GM21423 (cell line): ENCODE measurements around the gene SYCN.
"Not testable (repeated sequence)": the region's sequence is repeated elsewhere in the genome, so short reads cannot be mapped to it uniquely, and the experiment has no call there.

Experiments used
- ATAC-seq: cut with Tn5 transposase; IDR thresholded peaks from one replicate; pipeline ENCODE4 v1.9.1; 2021; ENCODE audit warnings: mild to moderate bottlenecking, moderate library complexity; ENCODE audit not compliant: unreplicated experiment

The SYCN gene

DNA sequence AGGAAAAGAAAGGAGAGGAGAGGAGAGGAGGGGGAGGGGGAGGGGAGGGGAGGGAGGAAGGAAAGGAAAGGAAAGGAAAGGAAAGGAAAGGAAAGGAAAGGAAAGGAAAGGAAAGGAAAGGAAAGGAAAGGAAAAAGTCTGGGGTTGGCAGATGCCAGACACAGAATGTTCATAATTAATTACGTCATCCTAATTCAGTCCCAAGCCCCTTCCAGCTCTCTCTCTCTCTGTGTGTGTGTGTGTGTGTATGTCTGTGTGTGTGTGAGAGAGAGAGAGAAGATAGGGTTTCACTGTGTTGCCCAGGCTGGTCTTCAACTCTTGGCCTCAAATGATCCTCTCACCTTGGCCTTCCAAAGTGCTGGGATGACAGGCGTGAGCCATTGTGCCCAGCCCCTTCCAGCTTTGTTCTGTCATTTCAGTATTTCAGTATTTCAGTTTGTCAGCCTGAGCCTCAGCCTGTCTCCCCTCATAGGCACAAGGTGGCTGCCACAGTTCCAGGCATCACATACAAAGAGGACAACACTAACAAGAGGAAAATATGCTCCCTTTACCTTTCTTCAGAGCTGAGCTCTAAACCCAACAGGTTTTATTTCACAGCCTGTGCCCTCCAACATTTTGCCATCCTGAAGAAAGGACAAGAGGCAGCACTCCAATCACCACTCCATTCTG, 26.2 kb upstream of the SYCN start:
- ATAC-seq, result no peak

- no peak for ATAC-seq
These were observed 20.8 kb upstream of the SYCN start for GRCh38 chr19:39224910-39225309.

- ATAC-seq, result no peak
These were observed 19.7 kb upstream of the SYCN start for GRCh38 chr19:39223703-39224279.

- not testable (repeated sequence) for ATAC-seq
These were observed 15.0 kb upstream of the SYCN start for GRCh38 chr19:39219108-39219507.

- ATAC-seq, result no peak
These were observed 14.4 kb upstream of the SYCN start for GRCh38 chr19:39218230-39219007.

DNA sequence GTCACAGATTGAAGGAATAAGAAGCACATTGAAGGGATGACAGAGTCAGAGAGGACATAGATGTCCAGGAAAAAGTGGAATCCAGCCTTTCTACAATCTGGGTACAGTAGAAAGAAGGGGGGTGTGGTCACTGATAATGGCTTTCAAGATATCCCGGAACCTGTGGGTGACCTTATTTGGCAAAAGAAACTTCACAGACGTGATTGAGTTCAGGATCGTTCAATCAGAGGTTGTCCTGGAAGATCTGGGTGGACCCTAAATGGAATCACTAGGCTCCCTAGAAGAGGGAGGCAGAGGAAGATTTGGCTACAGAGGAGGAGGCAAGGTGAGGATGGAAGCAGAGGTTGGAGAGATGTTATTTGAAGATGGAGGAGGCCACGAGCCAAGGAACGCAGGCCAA, 13.0 kb upstream of the SYCN start:
- ATAC-seq, result no peak

DNA sequence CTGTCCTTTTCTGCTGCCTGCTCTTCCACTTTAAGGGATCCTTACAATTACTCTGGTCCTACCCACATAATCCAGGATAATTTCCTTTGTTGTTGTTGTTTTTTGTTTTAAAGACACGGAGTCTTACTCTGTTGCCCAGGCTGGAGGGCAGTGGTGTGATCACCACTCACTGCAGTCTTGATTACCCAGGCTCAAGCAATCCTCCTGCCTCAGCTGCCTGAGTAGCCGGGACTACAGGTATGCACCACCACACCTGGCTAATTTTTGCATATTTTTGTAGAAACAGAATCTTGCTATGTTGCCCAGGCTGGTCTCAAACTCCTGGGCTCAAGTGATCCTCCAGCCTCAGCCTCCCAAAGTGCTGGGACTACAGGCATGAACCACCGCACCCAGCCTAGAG, 11.3 kb upstream of the SYCN start:
- not testable (repeated sequence) for ATAC-seq

DNA sequence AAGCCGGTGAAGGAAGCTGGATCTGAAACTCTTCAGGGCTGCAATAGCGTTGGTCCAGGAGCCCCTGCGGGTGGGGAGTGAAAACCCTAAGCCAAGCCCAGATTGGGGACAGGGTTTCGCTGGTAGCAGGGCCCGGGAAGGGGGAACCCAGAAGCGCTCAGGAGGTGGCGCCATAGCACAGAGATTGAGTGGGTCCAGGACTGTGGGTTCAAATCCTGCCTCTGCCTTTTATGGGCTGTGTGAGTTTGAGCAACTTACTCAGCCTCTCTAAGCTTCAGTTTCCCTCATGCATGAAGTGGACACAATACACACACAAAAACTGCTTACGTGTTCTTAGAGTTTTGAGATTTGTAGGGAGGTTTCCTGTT, 8.3 kb upstream of the SYCN start:
- ATAC-seq, result no peak

DNA sequence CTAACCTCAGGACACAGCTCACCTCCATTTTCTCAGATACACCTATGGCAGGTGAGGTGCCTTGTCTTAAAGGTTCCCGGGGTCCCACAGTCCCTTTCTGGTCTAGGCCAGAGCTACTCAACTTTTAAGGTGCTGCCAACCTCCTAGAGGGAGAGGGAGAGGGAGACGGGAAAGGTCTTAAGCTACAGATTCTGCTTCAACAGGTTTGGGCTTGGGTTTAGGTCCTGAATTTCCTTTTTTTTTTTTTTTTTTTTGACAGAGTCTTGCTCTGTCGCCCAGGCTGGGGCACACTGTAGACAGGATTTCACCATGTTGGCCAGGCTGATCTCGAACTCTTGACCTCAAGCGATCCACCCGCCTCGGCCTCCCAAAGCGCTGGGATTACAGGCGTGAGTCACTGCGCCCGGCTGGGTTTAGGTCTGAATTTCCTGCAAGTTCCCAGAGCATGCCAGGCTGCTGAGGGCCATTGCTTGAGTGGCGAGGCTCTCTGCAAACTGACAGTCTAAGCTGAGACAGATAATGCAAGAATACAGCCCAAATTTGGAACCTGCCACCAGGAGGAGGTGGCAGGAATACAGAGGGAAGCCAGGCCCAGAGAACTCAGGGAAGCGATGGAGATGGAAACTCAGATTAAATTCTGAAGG, 7.8 kb upstream of the SYCN start:
- no peak for ATAC-seq

GRCh38 chr19:39209196-39209595, 5.1 kb upstream of the SYCN start:
- no peak for ATAC-seq

GRCh38 chr19:39208175-39208795, 4.2 kb upstream of the SYCN start:
- ATAC-seq, result no peak

DNA sequence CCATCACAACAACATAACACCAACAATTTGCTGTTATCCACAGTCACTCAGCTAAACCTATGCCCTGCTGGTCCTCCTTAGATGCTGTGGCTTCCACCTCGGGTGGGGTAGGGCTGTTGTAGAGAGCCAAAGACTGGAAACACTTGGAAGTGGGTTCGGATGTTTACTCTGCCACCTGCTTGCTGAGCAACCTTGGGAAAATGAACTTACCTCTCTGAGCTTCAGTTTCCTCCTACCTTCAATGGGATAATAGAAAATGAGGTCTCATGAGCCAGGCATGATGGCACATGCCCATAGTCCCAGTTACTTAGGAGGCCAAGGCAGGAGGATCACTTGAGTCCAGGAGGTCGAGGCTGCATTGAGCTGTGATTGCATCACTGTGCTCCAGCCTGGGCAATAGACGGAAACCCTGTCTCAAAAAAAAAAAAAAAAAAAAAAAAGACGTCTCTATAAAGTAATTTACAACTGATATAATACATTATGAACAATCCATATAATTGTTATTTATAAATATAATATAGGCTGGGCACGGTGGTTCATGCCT, 3.3 kb upstream of the SYCN start:
- ATAC-seq, result no peak

DNA sequence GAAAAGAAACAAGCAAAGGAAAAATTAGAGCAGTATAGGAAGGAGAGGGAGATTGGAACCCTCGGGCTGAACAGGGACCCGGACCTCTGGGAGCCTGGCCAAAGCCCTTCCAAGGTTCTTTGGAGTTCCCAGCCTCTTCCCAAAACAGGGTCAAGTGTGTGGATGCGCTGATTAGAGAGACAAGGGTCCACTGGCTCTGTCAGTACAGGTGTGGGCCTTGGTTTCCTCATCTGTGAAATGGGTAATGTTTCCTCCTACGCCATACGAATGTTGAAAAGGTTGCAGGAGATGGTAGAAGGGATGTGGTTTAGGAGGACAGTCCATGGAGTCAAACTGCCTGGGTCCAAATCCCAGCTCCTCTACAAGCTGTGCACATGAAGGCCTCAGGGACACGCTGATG, 2.1 kb upstream of the SYCN start:
- ATAC-seq, result no peak

GRCh38 chr19:39205449-39205764, 1.3 kb upstream of the SYCN start:
- no peak for ATAC-seq

- ATAC-seq, result no peak
These were observed 1.1 kb downstream of the SYCN start for GRCh38 chr19:39202998-39203355.

DNA sequence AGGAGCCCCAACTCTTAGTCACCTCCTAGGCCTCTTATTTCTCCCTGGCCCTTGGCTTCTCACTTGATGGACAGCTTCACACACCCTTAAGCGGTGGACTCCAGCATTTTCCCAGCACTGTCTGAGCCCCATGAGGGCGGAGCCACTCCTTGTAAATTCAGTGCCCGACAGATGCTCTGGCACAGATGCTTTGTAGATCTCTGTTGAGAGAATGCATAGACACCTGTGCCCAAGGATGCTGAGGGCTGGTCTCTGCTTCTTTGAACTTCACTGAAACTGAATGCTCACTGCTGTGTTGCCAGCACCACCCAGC, 3.3 kb downstream of the SYCN start:
- ATAC-seq, result no peak

DNA sequence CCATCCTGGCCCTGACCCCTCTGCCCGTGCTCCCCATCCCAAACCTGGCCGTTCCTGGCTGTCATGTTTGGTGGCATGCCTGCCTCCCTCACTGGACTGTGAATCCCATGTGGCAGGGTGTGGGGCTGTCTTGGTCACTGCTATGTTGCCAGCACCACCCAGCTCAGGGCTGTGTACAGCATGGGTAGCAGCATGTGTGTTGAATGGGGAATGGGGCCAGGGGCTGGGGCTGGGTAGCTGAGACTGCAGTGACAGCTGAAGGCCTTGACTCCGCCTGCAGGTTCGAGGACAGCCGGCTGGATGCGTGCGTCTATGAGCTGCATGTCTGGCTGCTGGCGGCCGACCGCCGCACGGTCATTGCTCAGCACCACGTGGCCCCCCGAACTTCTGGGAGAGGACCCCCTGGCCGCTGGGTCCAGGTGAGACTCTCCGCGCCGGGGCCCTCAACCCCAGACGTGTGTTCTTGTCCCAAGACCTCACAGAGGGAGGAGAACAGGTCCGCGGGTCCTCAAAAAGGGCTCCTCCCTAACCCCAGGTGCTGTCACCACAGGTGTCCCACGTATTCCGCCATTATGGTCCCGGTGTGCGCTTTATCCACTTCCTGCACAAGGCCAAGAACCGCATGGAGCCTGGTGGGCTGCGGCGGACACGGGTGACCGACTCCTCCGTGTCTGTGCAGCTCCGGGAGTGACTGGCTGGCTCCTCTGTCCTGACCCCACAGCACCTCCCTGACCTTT, 3.8 kb downstream of the SYCN start:
- ATAC-seq, result no peak

DNA sequence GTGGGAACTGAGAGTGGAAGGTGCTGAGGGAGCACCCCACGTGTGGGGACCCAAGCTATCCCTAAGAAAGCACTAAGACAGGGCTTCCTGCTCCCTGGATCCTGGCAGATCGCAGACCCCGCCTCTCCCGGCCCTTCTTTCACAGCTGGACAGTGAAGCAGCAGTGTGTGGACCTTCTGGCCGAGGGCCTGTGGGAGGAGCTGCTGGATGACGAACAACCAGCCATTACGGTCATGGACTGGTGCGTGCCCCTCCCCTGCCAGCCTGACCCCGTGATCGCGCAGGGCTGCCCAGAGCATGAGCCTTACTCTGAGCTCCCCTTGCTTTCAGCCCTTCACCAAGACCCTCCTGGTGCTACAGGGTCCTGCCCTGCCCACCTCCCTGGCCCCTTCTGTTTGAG, 5.0 kb downstream of the SYCN start:
- ATAC-seq, result no peak

DNA sequence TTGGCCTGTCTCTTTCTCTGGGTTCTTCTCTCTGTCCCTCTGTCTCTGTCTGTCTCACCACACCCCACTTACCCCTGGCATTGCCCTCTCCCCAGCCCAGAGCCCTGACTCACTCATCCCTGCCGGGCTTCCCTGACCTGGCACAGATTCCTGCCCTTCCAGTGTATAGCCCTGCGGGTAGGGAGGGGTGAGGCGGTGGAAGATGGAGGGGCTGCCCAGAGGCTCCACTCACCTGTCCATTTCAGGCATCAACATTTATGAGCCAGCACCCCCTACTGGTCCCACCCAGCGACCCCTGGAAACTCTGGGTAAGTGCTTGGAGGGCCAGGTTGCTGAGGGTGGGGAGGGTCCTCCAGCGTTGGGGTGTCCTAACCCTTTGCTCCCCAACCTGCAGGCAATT, 6.3 kb downstream of the SYCN start:
- no peak for ATAC-seq

- ATAC-seq, result no peak
These were observed 7.1 kb downstream of the SYCN start, which contains the start of gene NCCRP1 for GRCh38 chr19:39196860-39197562. TSS of gene NCCRP1 (plus strand) at chr19:39196964. CDS start at chr19:39196983, 19 bp downstream.
